SK-N-SH treated with all-trans-retinoic acid at 6 μM for 48 hours (cell line): ENCODE results near the gene POFUT1.
A peak's percentile ranks its signal among the peaks of the same experiment; 100 is the strongest.

Experiments used
- ARNTL ChIP-seq: fragments of 450-650 bp; formaldehyde crosslinking; IDR thresholded peaks from 2 replicates; pipeline ENCODE4 v1.5.0; 2020; ENCODE audit warnings: low read depth, mild to moderate bottlenecking, moderate library complexity, borderline replicate concordance
- BACH2 ChIP-seq: fragments of 250-450 bp; sonication (Bioruptor Pico); IDR thresholded peaks from 2 replicates; pipeline ENCODE4 v1.9.0; 2021; ENCODE audit warnings: mild to moderate bottlenecking, borderline replicate concordance
- CREB5 ChIP-seq: fragments of 250-450 bp; sonication (Bioruptor Pico); IDR thresholded peaks from 2 replicates; pipeline ENCODE4 v1.5.1; 2020; ENCODE audit warnings: low read depth, mild to moderate bottlenecking, moderate library complexity
- ISL1 ChIP-seq: fragments of 250-450 bp; sonication (Bioruptor Pico); IDR thresholded peaks from 2 replicates; pipeline ENCODE4 v2.1.2; 2022; ENCODE audit warnings: mild to moderate bottlenecking, moderate library complexity
- SNAI2 ChIP-seq: fragments of 250-450 bp; sonication (Bioruptor Pico); IDR thresholded peaks from 2 replicates; pipeline ENCODE4 v1.5.0; 2020; ENCODE audit warnings: mild to moderate bottlenecking, moderate library complexity
- TSHZ2 ChIP-seq: fragments of 250-450 bp; sonication (Bioruptor Pico); IDR thresholded peaks from 2 replicates; pipeline ENCODE4 v1.5.0; 2020; ENCODE audit warnings: mild to moderate bottlenecking, moderate library complexity
- ZFP3 ChIP-seq: fragments of 250-450 bp; sonication (Bioruptor Pico); IDR thresholded peaks from 2 replicates; pipeline ENCODE4 v1.5.0; 2020; ENCODE audit warnings: mild to moderate bottlenecking, moderate library complexity
- TF ChIP-seq, protein P1 (sequence below): fragments of 250-450 bp; sonication (Bioruptor Pico); IDR thresholded peaks from 2 replicates; pipeline ENCODE4 v1.8.0; 2020; ENCODE audit warnings: mild to moderate bottlenecking, moderate library complexity, borderline replicate concordance
- TF ChIP-seq, protein P2 (sequence below): fragments of 250-450 bp; sonication (Bioruptor Pico); IDR thresholded peaks from 2 replicates; pipeline ENCODE4 v1.8.0; 2021; ENCODE audit warnings: low read depth, mild to moderate bottlenecking, moderate library complexity, borderline replicate concordance

DNA sequence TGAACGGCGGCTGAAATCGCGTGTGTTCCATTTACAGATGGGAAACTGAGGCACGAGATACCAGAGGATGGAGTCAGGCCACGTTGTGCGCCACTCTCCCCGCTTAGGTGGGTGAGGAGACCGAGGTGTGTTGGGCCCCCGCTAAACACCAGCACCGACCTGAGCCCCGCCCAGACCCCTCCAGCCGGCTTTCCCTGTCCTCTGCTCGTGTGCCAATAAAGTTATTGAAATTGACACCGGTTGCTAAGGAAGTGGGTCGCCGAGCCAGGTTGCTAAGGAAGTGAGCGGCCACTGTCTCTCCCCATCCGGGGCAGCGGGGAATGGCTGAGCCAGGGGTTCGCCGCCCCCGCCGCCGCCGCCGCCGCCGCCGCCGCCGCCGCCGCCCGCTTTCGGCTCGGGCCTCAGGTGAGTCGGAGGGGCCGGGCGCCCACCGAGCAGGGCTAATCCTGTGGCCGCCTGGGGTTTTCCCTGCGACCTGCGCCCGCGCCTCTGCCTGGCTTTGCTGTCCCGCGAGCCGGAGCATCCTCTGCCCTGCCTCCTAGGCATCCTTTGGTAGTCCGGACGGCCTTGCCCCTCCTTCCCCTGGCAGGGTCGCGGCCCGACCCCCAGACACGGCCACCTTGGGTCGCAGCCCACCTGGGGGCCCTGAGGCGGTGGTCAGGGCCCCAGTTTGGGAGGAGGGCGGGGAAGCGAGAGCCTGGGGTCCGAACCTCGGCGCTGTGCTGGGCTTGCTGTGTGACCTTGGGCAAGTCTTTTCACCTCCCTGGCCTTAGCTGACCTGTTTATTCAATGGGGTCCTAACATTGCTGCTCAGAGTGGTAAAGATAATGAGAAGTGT, 69.9 kb downstream of the POFUT1 start, which contains the start of gene KIF3B:
- TF ChIP-seq ZFP3 (CRISPR knock-in tag) (peak; percentile 88), SNAI2 (no peak), BACH2 (CRISPR knock-in tag) (no peak), TSHZ2 (CRISPR knock-in tag) (no peak), CREB5 (CRISPR knock-in tag) (no peak), ISL1 (no peak), ARNTL (CRISPR knock-in tag) (no peak)
- TF ChIP-seq, protein P1, sequence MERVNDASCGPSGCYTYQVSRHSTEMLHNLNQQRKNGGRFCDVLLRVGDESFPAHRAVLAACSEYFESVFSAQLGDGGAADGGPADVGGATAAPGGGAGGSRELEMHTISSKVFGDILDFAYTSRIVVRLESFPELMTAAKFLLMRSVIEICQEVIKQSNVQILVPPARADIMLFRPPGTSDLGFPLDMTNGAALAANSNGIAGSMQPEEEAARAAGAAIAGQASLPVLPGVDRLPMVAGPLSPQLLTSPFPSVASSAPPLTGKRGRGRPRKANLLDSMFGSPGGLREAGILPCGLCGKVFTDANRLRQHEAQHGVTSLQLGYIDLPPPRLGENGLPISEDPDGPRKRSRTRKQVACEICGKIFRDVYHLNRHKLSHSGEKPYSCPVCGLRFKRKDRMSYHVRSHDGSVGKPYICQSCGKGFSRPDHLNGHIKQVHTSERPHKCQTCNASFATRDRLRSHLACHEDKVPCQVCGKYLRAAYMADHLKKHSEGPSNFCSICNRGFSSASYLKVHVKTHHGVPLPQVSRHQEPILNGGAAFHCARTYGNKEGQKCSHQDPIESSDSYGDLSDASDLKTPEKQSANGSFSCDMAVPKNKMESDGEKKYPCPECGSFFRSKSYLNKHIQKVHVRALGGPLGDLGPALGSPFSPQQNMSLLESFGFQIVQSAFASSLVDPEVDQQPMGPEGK (CRISPR knock-in tag) = peak; percentile 70; the same call in 1 of the 2 replicates
- TF ChIP-seq, protein P2, sequence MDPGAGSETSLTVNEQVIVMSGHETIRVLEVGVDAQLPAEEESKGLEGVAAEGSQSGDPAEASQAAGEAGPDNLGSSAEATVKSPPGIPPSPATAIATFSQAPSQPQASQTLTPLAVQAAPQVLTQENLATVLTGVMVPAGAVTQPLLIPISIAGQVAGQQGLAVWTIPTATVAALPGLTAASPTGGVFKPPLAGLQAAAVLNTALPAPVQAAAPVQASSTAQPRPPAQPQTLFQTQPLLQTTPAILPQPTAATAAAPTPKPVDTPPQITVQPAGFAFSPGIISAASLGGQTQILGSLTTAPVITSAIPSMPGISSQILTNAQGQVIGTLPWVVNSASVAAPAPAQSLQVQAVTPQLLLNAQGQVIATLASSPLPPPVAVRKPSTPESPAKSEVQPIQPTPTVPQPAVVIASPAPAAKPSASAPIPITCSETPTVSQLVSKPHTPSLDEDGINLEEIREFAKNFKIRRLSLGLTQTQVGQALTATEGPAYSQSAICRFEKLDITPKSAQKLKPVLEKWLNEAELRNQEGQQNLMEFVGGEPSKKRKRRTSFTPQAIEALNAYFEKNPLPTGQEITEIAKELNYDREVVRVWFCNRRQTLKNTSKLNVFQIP = no peak
